Endothelial cell (in vitro differentiated cells): ENCODE measurements around the gene COL4A5. TPM values are rescaled to one million over a fixed set of nuclear protein-coding genes. Genes with fewer than 3 reads are reported as not detected.

Experiments
- DNase-seq: peaks from one replicate; pipeline ENCODE4 v3.0.0; 2021; ENCODE audit warnings: low spot score
- H3K27ac Mint-ChIP-seq: one replicate; pipeline ENCODE4 v1.8.0; 2021; ENCODE audit warnings: mixed read lengths, inconsistent platforms; ENCODE audit not compliant: unreplicated experiment
- H3K27me3 Mint-ChIP-seq: one replicate; pipeline ENCODE4 v1.8.0; 2021; ENCODE audit warnings: mild to moderate bottlenecking, moderate library complexity, mixed read lengths, inconsistent platforms; ENCODE audit not compliant: unreplicated experiment
- H3K36me3 Mint-ChIP-seq: one replicate; pipeline ENCODE4 v1.8.0; 2021; ENCODE audit warnings: mild to moderate bottlenecking, low read depth, mixed read lengths, inconsistent platforms; ENCODE audit not compliant: unreplicated experiment
- H3K4me1 Mint-ChIP-seq: one replicate; pipeline ENCODE4 v1.8.0; 2021; ENCODE audit warnings: mild to moderate bottlenecking, mixed read lengths, inconsistent platforms; ENCODE audit not compliant: unreplicated experiment
- H3K4me3 Mint-ChIP-seq: one replicate; pipeline ENCODE4 v1.8.0; 2021; ENCODE audit warnings: mild to moderate bottlenecking, mixed read lengths, inconsistent platforms; ENCODE audit not compliant: unreplicated experiment
- H3K9me3 Mint-ChIP-seq: one replicate; pipeline ENCODE4 v1.8.0; 2021; ENCODE audit warnings: mixed read lengths, inconsistent platforms; ENCODE audit not compliant: unreplicated experiment
- CTCF ChIP-seq: fragments of 200-600 bp; sonication (generic); IDR thresholded peaks from one replicate; pipeline ENCODE4 v1.5.0; 2021; ENCODE audit warnings: antibody characterized with exemption; ENCODE audit not compliant: unreplicated experiment
- total RNA-seq: library from RNA; stranded (reverse); fragmentation: NEBNext Ultra II Directional; extraction: Animal tissue kit (Norgen Biotek cat#: 25700); gene quantifications from one replicate; pipeline ENCODE4 v1.2.1, GENCODE V29; 2021; ENCODE audit not compliant: unreplicated experiment

COL4A5 gene
- total RNA-seq, 1 donor from 2014 or later: 54.6 TPM

- no peak for TF ChIP-seq CTCF
- Mint-ChIP-seq H3K4me3 (no peak overlapping the region), H3K36me3 (no peaks in the 10 kb centered on the region), H3K27me3 (peaks cover 4% of the 10 kb centered on the region), H3K4me1 (peaks cover 4% of the 10 kb centered on the region), H3K27ac (no peak overlapping the region), H3K9me3 (no peaks in the 10 kb centered on the region)
- DNase-seq: no peak
Measured at GRCh38 chrX:108419401-108419800, 20.2 kb upstream of the COL4A5 start.

- Mint-ChIP-seq H3K27ac (no peak overlapping the region), H3K4me1 (no peaks in the 10 kb centered on the region), H3K4me3 (no peak overlapping the region), H3K9me3 (no peaks in the 10 kb centered on the region), H3K27me3 (peaks cover 4% of the 10 kb centered on the region), H3K36me3 (no peaks in the 10 kb centered on the region)
- TF ChIP-seq CTCF: no peak
- DNase-seq: no peak
Measured at GRCh38 chrX:108420481-108420880, 19.2 kb upstream of the COL4A5 start.

GRCh38 chrX:108426262-108426661 lies 13.4 kb upstream of the COL4A5 start:
- peaks cover 4% of the 10 kb centered on the region for H3K4me1 Mint-ChIP-seq
- peak overlapping the region; percentile 64 for H3K27ac Mint-ChIP-seq
- peaks cover 2% of the 10 kb centered on the region for H3K27me3 Mint-ChIP-seq
- no peak for DNase-seq
- H3K4me3 Mint-ChIP-seq: no peak overlapping the region
- H3K36me3 Mint-ChIP-seq: no peaks in the 10 kb centered on the region
- no peak for TF ChIP-seq CTCF
- H3K9me3 Mint-ChIP-seq: no peaks in the 10 kb centered on the region

GRCh38 chrX:108435261-108435660 lies 4.4 kb upstream of the COL4A5 start:
- no peak overlapping the region for H3K27ac Mint-ChIP-seq

More at GRCh38 chrX:108435261-108435660, 4.4 kb upstream of the COL4A5 start:
- no peaks in the 10 kb centered on the region for H3K36me3 Mint-ChIP-seq
- no peaks in the 10 kb centered on the region for H3K9me3 Mint-ChIP-seq
- no peak overlapping the region for H3K4me3 Mint-ChIP-seq
- peaks cover 3% of the 10 kb centered on the region for H3K4me1 Mint-ChIP-seq
- H3K27me3 Mint-ChIP-seq: peaks cover 1% of the 10 kb centered on the region
- no peak for TF ChIP-seq CTCF
- no peak for DNase-seq
